NCI-H446 treated with DMSO at 0.1 percent for 48 hours (cell line): ENCODE results near the gene SUCLG2.
"Not testable (repeated sequence)": the region's sequence is repeated elsewhere in the genome, so short reads cannot be mapped to it uniquely, and the experiment has no call there.

ENCODE experiments used
- DNase-seq: peaks from one replicate; lab custom pipeline; 2025; lab: John Stamatoyannopoulos, UW

SUCLG2 gene

DNA sequence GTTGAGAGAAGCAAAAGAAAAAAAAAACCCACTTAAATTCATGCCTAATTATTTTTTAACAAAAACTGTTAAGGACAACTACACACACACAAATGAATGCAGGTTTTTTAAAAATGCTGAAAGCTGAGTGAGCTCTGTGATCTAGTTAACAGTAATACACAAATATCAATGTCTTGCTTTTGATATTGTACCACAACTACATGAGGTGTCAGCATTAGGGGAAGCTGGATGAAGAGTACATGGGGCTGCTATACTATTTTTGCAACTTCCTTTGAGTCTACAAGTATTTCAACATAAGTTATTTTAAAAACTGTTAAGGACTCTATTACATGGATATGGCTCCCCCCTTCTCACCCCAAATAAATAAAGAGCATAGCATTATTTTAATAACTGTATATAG lies 44.7 kb downstream of the SUCLG2 start:
- DNase-seq = no peak

DNA sequence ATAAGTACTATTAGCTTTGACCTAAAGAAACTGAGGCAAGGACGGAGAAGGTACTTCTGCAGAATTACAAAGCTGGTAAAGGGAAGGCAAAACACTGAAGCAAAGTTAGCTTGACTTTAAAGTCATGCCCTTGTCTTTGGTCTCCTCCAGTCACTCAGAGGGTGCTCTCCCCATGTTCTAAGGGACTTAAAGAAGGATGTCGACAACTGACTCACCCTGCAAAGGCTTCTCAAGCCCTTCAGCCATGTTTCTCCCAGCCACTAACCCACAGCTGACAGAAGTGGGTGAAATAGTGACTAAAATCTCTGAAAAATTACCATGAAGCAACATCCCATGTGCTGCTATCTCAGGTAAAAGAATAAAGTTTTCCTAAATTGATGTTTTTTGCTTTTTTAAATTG lies 46.4 kb downstream of the SUCLG2 start:
- DNase-seq = no peak

DNA sequence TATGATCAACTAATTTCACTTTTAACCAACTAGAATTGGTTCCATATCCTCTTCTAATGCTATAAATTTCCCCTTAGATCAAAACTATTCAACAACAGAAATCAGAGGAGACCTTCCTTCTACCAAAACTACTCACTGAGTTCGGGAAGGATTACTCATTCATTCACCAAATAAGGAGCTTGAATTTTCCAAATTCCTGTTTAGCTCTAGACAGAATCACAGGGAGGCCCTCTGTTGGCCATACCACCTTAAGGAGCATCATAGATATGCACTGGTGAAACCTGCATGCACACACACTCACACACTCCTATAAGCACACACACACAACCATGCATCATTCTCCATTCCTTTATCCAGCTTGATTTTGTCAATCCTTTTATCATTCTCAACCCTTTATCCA lies 49.0 kb downstream of the SUCLG2 start:
- DNase-seq = no peak

DNA sequence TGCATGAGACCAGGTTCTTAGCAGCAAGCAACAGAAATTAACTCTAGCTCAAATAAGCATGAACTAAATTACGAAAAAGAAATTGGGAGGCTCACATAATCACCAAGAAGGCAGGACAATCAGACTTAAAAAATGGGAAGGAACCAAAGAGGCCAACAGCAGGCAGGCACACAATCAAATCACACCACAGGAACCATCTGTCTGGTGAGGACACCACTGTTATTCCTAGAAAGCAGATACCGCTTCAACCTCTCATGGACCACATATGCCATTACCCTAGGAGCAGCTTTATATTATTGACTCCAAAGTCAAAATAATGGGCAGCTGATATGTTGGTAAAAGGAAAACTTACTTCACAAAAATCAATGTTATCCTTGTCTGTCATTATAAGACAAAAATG lies 51.6 kb downstream of the SUCLG2 start:
- DNase-seq = no peak

DNA sequence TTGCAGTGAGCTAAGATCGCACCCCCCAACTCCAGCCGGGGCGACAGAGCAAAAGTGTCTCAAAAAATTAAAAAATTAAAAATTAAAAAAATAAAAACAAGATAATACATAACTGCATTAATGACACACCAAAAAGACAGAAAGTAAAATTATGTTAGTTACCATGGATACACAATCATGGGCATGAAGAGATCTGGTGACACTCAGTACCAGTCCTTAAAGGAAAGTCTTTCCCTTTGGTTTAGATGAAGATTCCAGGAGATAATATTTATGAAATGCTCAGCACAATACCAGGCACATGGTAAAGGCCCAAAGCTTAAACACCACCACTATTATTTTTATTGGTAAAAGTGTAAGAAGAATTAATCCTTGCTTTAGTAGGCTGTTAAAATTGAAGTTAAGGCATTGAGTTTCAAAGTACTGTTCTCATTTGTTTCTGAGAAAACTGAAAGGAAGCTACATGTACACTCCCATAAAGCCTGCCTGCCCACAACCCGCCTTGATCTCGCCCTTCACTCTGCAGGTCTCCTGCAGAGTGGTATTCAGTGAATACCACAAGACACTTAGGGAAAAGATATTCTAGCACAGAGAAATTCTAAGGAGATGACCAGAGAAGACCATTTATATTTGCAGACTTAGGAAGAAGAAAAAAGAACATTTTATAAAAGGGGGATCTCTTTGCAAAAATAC lies 52.3 kb downstream of the SUCLG2 start:
- DNase-seq = no peak

DNA sequence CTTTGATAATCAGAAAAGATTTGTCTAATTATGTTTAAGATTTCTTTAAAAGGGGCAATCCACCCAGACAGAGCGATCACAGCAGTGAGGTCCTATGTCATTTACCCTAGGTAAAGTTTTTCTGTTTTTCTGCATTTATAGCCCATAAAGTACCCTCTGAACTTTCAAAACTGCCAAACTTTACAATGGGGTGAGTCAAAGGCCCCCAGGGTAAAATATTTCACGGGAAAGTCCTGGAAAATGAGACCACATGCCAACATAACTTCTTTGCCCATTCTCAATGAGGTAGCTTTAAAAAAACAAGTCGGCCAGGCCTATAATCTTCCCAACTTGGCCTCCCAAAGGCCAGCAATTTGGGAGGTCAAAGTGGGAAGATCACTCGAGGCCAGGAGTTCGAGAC lies 53.0 kb downstream of the SUCLG2 start:
- no peak for DNase-seq

DNA sequence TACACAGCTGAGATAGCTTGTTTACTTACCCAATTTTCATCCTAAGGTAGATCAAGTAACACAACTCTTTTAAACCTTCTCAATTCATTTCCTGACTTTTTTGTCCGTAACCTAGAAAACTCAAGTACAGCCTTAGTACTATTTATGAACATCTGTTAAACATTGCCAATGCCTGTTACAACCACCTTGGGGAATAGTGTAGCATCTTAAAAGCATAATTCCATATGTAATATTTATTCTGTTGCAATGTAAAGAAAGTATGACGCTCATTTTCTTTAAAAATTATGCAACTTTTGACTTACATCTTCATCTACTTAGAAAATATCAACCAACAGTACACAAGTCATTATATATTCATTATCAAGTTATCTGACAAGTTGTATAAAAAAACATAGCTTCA lies 54.6 kb downstream of the SUCLG2 start:
- DNase-seq = no peak

DNA sequence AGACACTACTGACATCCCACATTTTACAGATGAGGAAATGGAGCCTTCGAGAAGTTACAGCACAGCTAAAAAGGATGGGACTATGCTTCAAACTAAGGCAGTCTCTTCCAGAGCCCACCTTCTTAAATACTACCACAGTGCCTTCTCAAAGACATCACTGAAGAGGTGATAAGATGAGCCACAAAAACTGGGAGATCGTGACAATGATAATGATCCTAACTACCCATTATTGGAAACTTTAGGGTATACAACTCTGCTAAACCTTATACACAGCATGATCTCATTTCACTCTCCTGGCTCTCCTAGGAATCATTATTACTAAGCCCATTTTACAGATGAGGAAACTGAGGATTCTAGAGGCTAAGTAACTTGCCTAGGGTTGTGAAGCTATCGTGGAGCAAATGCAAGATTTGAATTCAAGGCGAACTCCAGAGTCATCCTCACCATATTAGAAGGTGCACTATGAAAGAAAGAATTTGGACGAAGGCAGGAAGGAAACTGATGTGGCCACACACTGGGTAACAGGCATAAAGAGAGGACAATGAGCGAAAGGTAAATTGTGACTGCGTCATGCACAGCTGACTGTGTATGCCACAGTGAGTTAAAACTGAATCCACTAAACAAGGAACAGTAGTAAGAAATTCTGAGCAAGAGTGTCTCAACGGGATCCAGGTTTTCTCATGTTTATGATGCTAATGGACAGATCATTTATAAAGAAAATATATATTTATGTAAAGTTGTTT lies 55.4 kb downstream of the SUCLG2 start:
- no peak for DNase-seq

DNA sequence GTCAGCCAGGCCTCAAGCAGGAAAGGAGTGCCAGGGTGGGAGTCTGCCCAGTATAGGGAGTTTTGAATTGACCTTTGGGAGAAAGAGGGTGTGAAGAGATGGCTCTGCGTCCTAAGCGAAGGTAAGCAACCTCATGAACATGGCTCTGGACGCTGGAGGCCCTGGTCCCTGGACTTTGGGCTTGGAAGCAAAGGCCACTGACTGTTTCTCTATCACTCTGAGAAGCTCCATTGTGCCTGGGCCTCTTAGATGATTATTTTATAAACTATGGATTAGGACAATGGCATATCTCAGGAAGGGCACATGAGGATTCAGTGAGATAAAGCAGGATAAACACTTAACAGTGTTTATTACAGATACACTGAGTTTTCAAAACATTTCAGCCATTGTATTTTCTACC lies 59.0 kb downstream of the SUCLG2 start:
- DNase-seq = no peak

DNA sequence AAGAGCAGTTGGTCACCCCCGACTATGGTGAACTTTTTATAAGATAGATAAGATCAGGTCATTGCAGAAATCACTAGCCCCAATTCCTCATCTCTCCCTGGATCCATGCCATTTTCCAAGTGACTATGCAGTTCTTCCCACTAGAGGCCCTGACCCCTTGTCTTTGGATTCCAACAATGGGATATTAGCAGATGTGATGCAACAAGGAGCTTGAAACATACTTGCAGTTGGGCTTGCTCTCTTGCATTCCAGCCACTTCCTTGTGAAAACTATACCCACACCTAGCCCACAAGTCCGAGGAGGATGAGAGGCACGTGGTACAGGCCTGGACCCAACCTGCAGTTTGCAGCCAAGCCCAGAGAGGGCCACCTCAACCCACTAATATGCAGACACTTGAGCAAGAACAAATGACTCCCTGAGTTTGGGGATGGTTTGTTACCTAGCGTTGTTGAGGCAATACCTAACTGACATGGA lies 60.6 kb downstream of the SUCLG2 start:
- no peak for DNase-seq

DNA sequence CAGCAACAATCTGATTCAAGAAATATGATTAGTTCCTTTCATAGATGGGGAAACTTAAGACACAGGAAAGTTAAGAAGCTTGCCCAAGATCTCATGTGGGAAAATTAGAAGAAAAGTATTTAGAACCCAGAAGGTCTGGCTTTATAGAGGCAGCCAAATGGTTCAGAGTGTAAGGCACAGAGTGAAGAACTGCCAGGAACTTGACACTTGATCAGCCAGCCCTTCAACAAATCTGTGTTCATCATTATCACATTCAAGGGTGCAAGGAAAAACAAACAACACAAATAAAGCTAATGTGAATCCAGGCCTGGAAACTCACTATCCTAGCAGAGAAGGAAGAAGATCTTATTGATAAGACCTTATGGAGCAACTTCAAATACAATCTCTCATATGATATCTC lies 62.4 kb downstream of the SUCLG2 start:
- DNase-seq = no peak

DNA sequence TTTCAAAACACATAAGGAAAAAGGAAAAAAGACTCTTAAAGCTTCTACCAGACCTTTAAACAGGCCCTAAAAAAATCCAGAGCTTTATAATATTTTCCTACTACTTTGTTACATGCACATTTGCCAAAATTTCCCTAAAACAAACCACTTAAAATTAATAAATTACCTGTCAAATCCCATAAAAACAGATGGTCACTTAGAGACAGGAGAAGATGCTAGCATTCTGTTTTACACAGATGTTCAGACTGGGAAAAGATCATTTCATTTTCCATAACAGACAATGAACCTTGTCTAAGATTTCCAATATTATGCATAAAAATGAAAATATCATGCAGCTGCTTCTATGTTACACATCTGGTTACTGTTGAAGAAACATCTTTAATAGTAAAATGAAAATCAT lies 66.6 kb downstream of the SUCLG2 start:
- DNase-seq = peak; percentile 63

DNA sequence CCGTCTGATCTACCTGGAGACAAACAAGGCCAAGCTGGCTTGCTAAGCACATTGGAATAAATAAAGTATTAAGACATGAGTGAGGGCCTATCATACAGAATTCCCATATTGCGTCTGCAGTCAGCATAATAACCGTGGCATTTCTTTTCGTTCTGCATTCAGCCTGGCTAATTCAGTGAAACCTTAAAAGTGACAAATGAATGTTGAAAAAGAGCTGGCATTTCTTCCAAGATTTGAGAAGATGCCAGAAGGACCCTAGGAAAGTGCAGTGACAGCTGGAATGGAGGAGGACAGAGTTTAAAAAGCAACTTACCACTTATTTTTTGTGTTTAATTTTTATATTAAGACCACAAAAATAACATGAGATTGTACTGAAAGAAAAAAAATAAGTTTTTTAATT lies 67.1 kb downstream of the SUCLG2 start:
- DNase-seq = peak; percentile 13

DNA sequence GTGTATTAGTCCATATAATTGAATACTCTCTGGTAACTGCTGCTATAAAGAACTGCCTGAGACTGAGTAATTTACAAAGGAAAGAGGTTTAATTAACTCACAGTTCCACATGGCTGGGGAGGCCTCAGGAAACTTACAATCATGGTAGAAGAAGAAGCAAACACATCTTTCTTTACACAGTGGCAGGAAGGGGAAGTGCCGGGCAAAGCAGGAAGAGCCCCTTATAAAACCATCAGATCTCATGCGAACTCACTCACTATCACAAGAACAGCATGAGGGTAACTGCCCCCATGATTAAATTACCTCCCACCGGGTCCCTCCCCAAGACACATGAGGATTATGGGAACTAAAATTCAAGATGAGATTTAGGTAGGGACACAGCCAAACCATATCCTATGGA lies 69.8 kb downstream of the SUCLG2 start:
- DNase-seq = not testable (repeated sequence)

DNA sequence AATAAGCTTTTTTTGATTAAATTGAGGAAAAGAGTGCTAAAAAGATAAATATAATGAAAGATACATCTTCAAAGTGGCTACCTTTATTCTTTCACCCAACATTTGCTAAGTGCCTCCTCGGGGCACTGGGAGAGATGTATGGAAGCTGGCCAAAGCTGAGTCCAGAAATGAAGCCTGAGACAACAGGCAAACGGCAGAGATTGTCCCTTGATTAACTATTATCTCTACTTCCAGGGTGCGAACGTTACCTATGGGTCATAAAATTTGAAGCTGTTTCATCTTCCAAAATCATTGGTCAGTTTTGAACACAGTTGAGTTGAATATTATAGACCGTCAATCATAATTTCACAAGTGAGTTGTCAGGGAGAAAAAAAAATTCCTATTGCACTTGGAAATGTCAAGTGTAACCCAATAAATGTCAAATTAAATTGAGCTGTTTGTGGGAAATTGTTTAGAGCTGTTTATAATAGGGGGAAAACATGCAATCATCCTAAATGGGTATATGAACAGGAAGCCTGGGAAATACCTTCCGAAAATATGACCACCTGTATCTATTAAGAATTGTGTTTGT lies 73.9 kb downstream of the SUCLG2 start:
- DNase-seq = no peak

DNA sequence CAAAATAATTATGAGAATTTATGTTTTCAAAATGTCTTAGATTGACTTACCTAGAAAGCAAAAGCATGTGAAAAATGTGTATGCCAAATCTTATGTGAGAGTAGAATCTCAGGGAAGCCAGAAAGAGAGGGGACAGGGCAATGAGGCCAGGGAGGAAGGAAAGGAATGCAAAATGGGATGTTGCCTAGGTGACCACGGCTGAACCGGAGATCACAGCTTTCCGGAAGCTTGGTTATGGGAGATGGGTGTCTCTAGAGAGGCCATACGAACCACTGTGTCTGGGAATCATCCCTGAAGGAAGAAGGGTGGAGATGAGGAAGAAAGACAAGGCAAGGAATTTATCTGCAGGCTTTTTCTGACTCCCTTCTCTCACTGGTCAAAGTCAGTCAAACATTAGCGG lies 76.0 kb downstream of the SUCLG2 start:
- DNase-seq = no peak

DNA sequence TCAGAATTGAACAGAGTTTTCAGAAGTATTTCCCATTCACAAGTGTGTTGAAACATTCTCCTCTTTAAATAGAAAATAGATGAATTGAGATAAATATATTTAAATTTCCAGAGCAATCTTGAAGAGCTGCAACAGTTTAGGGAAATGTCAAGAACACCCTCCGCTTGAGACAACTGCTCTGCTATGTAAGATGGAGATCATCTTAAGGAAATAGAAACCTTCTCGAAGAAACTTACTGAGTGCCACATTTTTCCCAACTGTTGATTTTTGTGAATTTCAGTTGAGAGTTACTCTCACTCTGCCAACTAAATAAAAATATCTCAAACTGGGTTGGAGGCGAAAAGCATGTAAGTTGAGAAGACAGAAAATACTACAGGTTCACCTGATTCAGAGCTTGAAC lies 78.0 kb downstream of the SUCLG2 start:
- DNase-seq = no peak

DNA sequence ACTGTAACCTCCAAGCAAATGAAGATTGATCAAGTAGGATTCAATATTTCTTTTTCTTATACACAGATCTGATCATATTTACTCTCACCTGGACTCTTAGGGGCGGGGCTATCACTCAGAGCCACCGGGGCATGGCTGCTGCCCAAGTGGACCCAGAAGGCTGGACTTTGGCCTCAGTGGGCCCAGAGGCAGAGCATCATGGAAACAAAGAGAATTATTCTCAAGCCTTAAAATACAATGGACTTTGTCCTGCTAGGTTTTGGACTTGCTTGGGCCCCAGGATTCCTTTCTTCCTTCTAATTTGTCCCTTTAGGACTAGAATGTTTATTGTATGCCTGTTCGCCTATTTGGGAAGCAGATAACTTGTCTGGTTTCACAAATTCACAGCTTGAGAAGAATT lies 85.1 kb downstream of the SUCLG2 start:
- no peak for DNase-seq

DNA sequence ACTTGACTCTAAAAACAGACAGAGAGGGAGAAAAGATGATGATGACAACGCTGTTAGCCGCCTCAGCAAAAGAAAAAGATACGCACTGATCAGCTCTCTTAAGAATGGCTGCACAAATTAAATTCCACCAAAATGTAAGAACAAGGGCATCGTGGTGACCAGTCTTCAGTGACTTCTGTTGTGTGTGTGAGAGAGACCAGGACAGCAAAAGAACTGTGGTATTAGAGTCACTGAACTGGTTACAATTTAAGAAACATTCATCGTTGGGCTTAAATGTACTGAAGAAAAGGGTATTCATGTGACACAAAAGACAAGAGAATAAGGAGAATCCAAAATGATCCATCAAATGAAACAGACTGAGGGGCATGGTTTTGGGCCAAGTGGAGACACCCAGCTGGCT lies 86.5 kb downstream of the SUCLG2 start:
- no peak for DNase-seq

DNA sequence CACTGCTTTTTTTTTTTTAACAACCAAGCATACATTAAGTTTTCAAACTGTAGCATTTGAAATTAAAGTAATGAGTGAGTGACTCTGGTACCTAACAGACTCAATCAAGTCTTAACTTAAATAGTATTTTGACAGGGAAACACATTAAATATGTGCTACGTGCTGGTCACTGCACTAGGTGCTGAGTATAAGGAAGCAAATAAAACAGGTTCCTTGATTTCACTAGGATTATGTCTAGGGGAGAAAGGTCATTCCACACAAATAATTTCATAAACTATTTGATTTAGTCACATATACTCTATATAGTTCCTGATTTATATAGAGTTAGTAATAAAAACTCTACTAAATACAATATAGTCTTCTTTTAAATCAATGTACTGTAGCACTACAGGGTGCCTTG lies 89.4 kb downstream of the SUCLG2 start:
- no peak for DNase-seq

DNA sequence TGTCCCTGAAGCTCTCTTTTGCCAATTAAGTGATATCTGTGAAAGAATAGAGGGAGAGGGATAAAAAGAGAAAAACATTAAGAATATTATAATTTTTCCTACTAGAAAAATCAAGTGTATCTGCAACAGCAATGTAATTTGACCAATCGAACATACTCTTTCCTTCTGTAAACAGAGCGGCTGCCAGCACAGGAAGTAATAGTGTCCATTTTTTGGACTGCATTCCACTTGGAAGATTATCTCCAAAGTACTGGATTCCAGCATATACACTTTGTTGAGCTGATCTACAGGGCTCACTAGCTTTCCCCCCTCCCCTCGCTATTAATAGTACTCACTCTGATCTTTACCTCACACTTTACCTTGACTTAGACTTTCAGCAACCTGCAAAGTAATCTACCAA lies 90.4 kb downstream of the SUCLG2 start:
- DNase-seq = no peak

DNA sequence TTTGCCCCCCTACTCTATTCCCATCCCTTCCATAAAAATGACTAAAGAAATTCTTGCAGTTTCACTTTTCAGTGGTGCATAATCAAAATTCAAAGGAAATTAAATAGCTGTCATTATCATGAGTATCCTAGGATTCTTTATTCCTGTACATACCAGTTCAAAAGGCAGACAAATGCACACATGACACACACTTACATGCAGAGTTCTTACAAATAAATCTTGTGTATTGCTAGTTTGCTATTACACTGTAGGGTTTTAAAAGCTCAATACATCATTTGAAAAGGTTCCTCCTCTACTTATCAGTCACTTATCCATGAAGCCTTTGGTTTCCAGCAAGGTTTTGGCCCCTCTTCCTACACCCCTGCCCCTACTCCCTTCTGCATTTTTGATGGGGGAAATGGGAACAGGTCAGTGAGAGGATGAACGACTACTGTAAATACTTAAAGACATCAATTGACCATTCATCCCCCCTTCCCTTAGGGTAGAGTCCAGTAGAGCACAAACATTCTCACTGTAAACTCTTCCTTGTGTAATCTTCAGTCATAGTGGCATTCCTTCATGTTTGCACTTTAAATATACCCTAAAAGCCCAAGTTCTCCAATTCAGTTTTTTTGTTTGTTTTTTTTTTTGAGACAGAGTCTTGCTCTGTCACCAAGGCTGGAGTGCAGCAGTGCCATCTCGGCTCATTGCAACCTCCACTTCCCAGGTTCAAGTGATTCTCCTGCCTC lies 92.6 kb downstream of the SUCLG2 start:
- no peak for DNase-seq

DNA sequence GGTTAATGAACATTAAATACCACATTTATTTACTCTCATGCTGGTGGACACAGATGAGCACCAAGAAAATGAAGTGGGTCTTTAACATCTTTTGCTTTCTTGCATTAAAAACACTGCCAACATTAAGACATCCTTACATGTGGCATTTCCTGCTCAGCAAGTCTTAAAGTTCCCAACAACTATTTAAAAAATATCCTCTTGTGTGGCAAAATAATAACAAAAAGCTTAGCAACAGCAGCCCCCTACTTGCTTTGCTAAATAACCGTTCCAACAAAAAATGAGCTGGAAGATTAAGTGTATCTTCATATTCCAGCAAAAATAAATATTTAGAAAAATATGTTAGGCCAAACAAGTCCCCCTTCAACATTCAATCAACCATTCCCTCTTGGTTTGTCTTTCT lies 93.1 kb downstream of the SUCLG2 start:
- DNase-seq = no peak
